GM23338 (cell line): ENCODE results near the gene CACNB2. TPM values are rescaled to one million over a fixed set of nuclear protein-coding genes. Genes with fewer than 3 reads are reported as not detected.

Experiments
- ATAC-seq: fragments of 200-7000 bp; cut with Tn5 transposase; 3 replicates; pipeline ENCODE4 v1.9.1; 2020
- DNase-seq: peaks from one replicate; pipeline ENCODE4 v3.0.0-alpha.2; 2015; ENCODE audit warnings: low spot score
- H2AFZ ChIP-seq: fragments of 200-600 bp; sonication (generic); 2 replicates; pipeline ENCODE4 v1.8.0; 2016; ENCODE audit warnings: antibody characterized with exemption, mild to moderate bottlenecking, moderate library complexity
- H3F3A ChIP-seq: fragments of 200-600 bp; sonication (generic); replicated peaks from 2 replicates; pipeline ENCODE4 v1.8.0; 2017; ENCODE audit warnings: antibody characterized with exemption, mixed run types, low read depth
- H3K27ac ChIP-seq: fragments of 200-600 bp; sonication (generic); 2 replicates; pipeline ENCODE4 v1.6.1; 2016; ENCODE audit warnings: low read depth
- H3K27me3 ChIP-seq: fragments of 200-600 bp; sonication (generic); 2 replicates; pipeline ENCODE4 v1.8.0; 2016; ENCODE audit warnings: mild to moderate bottlenecking, mixed run types, moderate library complexity; ENCODE audit not compliant: insufficient read depth
- H3K36me3 ChIP-seq: fragments of 200-600 bp; sonication (generic); 2 replicates; pipeline ENCODE4 v1.8.0; 2016; ENCODE audit warnings: mild to moderate bottlenecking; ENCODE audit not compliant: insufficient read depth
- H3K4me1 ChIP-seq: fragments of 200-600 bp; sonication (generic); 2 replicates; pipeline ENCODE4 v1.8.0; 2016; ENCODE audit warnings: mild to moderate bottlenecking, moderate library complexity; ENCODE audit not compliant: insufficient read depth
- H3K4me2 ChIP-seq: fragments of 200-600 bp; sonication (generic); 2 replicates; pipeline ENCODE4 v1.7.1; 2017; ENCODE audit warnings: mixed run types
- H3K4me3 ChIP-seq: fragments of 200-600 bp; sonication (generic); 2 replicates; pipeline ENCODE4 v1.6.1; 2016; ENCODE audit warnings: mixed run types
- H3K79me2 ChIP-seq: fragments of 200-600 bp; sonication (generic); replicated peaks from 2 replicates; pipeline ENCODE4 v1.8.0; 2017; ENCODE audit warnings: mild to moderate bottlenecking; ENCODE audit not compliant: insufficient read depth
- H3K9me2 ChIP-seq: fragments of 200-600 bp; sonication (generic); 2 replicates; pipeline ENCODE4 v1.8.0; 2017; ENCODE audit not compliant: insufficient read depth
- H4K20me1 ChIP-seq: fragments of 200-600 bp; sonication (generic); replicated peaks from 2 replicates; pipeline ENCODE4 v1.8.0; 2017; ENCODE audit warnings: mild to moderate bottlenecking; ENCODE audit not compliant: insufficient read depth
- H3K27ac Mint-ChIP-seq: 2 replicates; pipeline ENCODE4 v1.8.0; 2020; ENCODE audit warnings: inconsistent platforms, mild to moderate bottlenecking, moderate library complexity, mixed read lengths
- H3K27me3 Mint-ChIP-seq: 3 replicates; pipeline ENCODE4 v1.8.0; 2022; ENCODE audit warnings: low read depth, mild to moderate bottlenecking, moderate library complexity, mixed read lengths, inconsistent platforms; ENCODE audit not compliant: insufficient read depth, poor library complexity
- H3K36me3 Mint-ChIP-seq: 3 replicates; pipeline ENCODE4 v1.8.0; 2021; ENCODE audit warnings: low read depth, mild to moderate bottlenecking, inconsistent platforms, moderate library complexity, mixed read lengths
- H3K4me1 Mint-ChIP-seq: 3 replicates; pipeline ENCODE4 v1.8.0; 2020; ENCODE audit warnings: mild to moderate bottlenecking, inconsistent platforms, mixed read lengths
- H3K4me3 Mint-ChIP-seq: 3 replicates; pipeline ENCODE4 v1.8.0; 2021; ENCODE audit warnings: moderate library complexity, mild to moderate bottlenecking, inconsistent platforms, mixed read lengths
- H3K9me3 Mint-ChIP-seq: 3 replicates; pipeline ENCODE4 v1.8.0; 2020; ENCODE audit warnings: moderate library complexity, mild to moderate bottlenecking, inconsistent platforms, mixed read lengths
- CREB1 ChIP-seq: fragments of 250-450 bp; sonication (Bioruptor Pico); IDR thresholded peaks from 2 replicates; pipeline ENCODE4 v1.5.0; 2020; ENCODE audit warnings: low read depth, mild to moderate bottlenecking, moderate library complexity
- CTCF ChIP-seq, 2 experiments: fragments of 200-600 bp in 1 of 2; sonication (generic) in 1 of 2; conservative IDR thresholded peaks; 2 replicates each; pipeline versions ENCODE4 v1.5.1 to v1.6.1; 2016 to 2017; ENCODE audit warnings: antibody characterized with exemption in 2 of 2, low read depth in 2 of 2, mild to moderate bottlenecking in 2 of 2, moderate library complexity in 1 of 2
- ETS1 ChIP-seq: IDR thresholded peaks from 2 replicates; pipeline ENCODE4 v1.6.1; 2016; ENCODE audit warnings: antibody characterized with exemption
- EZH2 ChIP-seq: fragments of 200-600 bp; sonication (generic); IDR thresholded peaks from one replicate; pipeline ENCODE4 v1.8.0; 2017; ENCODE audit warnings: antibody characterized with exemption, mild to moderate bottlenecking, low read depth; ENCODE audit not compliant: unreplicated experiment
- EZH2phosphoT487 ChIP-seq: fragments of 200-600 bp; sonication (generic); IDR thresholded peaks from one replicate; pipeline ENCODE4 v1.8.1; 2018; ENCODE audit warnings: antibody characterized with exemption; ENCODE audit not compliant: unreplicated experiment
- JUNB ChIP-seq: IDR thresholded peaks from one replicate; pipeline ENCODE4 v1.6.1; 2016; ENCODE audit warnings: antibody characterized with exemption; ENCODE audit not compliant: unreplicated experiment
- NANOG ChIP-seq: IDR thresholded peaks from 2 replicates; pipeline ENCODE4 v1.6.1; 2016; ENCODE audit warnings: antibody characterized with exemption, borderline replicate concordance
- POLR2AphosphoS5 ChIP-seq: IDR thresholded peaks from 2 replicates; pipeline ENCODE4 v1.6.1; 2016; ENCODE audit warnings: antibody characterized with exemption, low read depth
- REST ChIP-seq: IDR thresholded peaks from one replicate; pipeline ENCODE4 v1.6.1; 2018; ENCODE audit warnings: antibody characterized with exemption; ENCODE audit not compliant: unreplicated experiment
- STAT1 ChIP-seq: IDR thresholded peaks from one replicate; pipeline ENCODE4 v1.6.1; 2016; ENCODE audit warnings: antibody characterized with exemption; ENCODE audit not compliant: unreplicated experiment
- ZNF114 ChIP-seq: fragments of 250-450 bp; sonication (Bioruptor Pico); IDR thresholded peaks from 2 replicates; pipeline ENCODE4 v1.5.0; 2020; ENCODE audit warnings: mild to moderate bottlenecking, moderate library complexity
- ZNF331 ChIP-seq: fragments of 250-450 bp; sonication (Bioruptor Pico); IDR thresholded peaks from 2 replicates; pipeline ENCODE4 v1.5.0; 2020; ENCODE audit warnings: low read depth, mild to moderate bottlenecking, moderate library complexity
- ZNF462 ChIP-seq: fragments of 250-450 bp; sonication (Bioruptor Pico); IDR thresholded peaks from 2 replicates; pipeline ENCODE4 v1.5.0; 2020; ENCODE audit warnings: mild to moderate bottlenecking, moderate library complexity
- polyA plus RNA-seq: library from polyadenylated mRNA; unstranded; fragments of >200 nt; fragmentation: Nextera tagmentation; extraction: Ambion mirVana; gene quantifications from 2 replicates; pipeline ENCODE4 v1.2.1, GENCODE V29; 2016
- total RNA-seq: library from RNA; depleted of rRNA; stranded (reverse); fragments of >200 nt; shearing (Covaris generic); gene quantifications from 2 replicates; pipeline ENCODE4 v1.2.3, GENCODE V29; 2014

CACNB2 gene
- total and polyA plus RNA-seq, 2 experiments from 2014 or later = 5.0 to 5.9 TPM

DNA sequence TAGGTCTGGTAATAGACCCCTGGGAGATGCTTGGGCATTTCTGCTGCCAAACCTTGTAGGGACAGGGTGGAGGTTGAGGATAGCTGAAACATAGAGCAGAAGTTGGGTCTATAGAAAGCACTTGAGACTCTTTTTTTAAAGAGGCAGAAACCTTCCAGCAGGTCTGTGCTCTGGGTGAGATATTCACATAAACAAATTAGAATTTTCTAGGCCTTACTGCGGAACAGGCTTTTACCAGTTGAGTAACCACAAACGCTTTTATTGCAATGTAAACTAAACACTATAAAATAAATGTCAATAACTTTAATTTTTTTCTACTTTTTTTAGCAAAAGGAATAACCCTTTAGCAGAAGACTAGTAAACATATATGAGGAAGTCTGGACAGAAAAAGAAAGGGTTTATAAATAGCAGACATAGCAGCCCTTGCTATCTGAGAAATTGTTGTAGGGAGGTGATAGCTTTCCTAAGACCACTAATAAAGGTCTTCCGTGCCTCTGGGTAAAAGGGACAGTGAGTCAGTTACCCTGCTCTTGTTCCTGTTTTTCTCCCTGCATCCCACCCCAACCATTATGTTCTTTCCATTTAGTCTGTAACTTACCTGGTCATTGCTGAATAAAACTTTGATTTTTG lies 38.7 kb downstream of the CACNB2 start:
- Histone ChIP-seq H3K27me3 (no peaks in the 10 kb centered on the region), H3K4me3 (no peak overlapping the region), H2AFZ (no peak overlapping the region), H3K4me1 (no peaks in the 10 kb centered on the region), H3K36me3 (no peaks in the 10 kb centered on the region), H3F3A (no peaks in the 10 kb centered on the region), H4K20me1 (no peaks in the 10 kb centered on the region), H3K9me2 (no peaks in the 10 kb centered on the region), H3K4me2 (no peak overlapping the region), H3K27ac (no peak overlapping the region), H3K79me2 (no peaks in the 10 kb centered on the region)
- Mint-ChIP-seq H3K4me1 (peaks cover 7% of the 10 kb centered on the region; the same call in 1 of the 3 replicates), H3K27ac (no peak overlapping the region), H3K4me3 (no peak overlapping the region), H3K27me3 (no peaks in the 10 kb centered on the region), H3K36me3 (peaks cover 13% of the 10 kb centered on the region), H3K9me3 (no peaks in the 10 kb centered on the region)
- ATAC-seq = no peak
- DNase-seq = no peak
- TF ChIP-seq JUNB = no peak
- no peak for TF ChIP-seq ZNF114
- TF ChIP-seq CTCF (conservative IDR thresholded peaks at IDR 0.05; ENCODE audit: low read depth in 2 of 2) = no peak
- no peak for TF ChIP-seq ZNF331 (CRISPR knock-in tag)
- no peak for TF ChIP-seq EZH2
- TF ChIP-seq EZH2phosphoT487 = no peak
- TF ChIP-seq CREB1 = no peak
- no peak for TF ChIP-seq NANOG
- TF ChIP-seq ETS1 = no peak
- no peak for TF ChIP-seq ZNF462
- no peak for TF ChIP-seq STAT1
- TF ChIP-seq POLR2AphosphoS5 = no peak
- TF ChIP-seq REST = no peak
